HL-60 (cell line): Measurements from ENCODE around the gene CCDC51.

Experiments
- DNase-seq, 2 experiments: peaks; one replicate each; pipeline ENCODE4 v3.0.0-alpha.2; 2010 to 2020; ENCODE audit warnings: low read depth in 1 of 2, low spot score in 1 of 2
- H3K27ac ChIP-seq: fragments of 250-450 bp; sonication (Bioruptor Pico); replicated peaks from 2 replicates; pipeline ENCODE4 v1.5.1; 2020; ENCODE audit warnings: mild to moderate bottlenecking, moderate library complexity
- H3K27me3 ChIP-seq: fragments of 250-450 bp; sonication (Bioruptor Pico); 2 replicates; pipeline ENCODE4 v1.5.1; 2021; ENCODE audit warnings: mild to moderate bottlenecking, moderate library complexity; ENCODE audit not compliant: insufficient read depth, poor library complexity, severe bottlenecking
- H3K4me3 ChIP-seq: replicated peaks from 2 replicates; pipeline ENCODE4 v1.5.1; 2011; ENCODE audit warnings: mild to moderate bottlenecking, control low read depth, low read length; ENCODE audit not compliant: insufficient read depth
- CTCF ChIP-seq: IDR thresholded peaks from one replicate; pipeline ENCODE4 v1.5.1; 2011; ENCODE audit warnings: low read length, control low read depth, inconsistent platforms; ENCODE audit not compliant: insufficient read depth
- GABPA ChIP-seq: IDR thresholded peaks from 2 replicates; pipeline ENCODE4 v1.6.1; 2012; ENCODE audit warnings: low read depth
- POLR2AphosphoS5 ChIP-seq: IDR thresholded peaks from 2 replicates; pipeline ENCODE4 v1.6.1; 2012; ENCODE audit warnings: low read depth
- REST ChIP-seq: IDR thresholded peaks from 2 replicates; pipeline ENCODE4 v1.6.1; 2012; ENCODE audit warnings: low read depth; ENCODE audit not compliant: insufficient replicate concordance
- SPI1 ChIP-seq: IDR thresholded peaks from 2 replicates; pipeline ENCODE4 v1.6.1; 2012; ENCODE audit warnings: low read depth, mild to moderate bottlenecking, borderline replicate concordance

CCDC51 gene

GRCh38 chr3:48406443-48407431 is 33.2 kb downstream of the CCDC51 start:
- H3K4me3 ChIP-seq: no peak overlapping the region
- no peak for DNase-seq
- no peak for TF ChIP-seq CTCF
- TF ChIP-seq REST: no peak
- no peak for TF ChIP-seq GABPA
- no peak for TF ChIP-seq SPI1
- no peak for TF ChIP-seq POLR2AphosphoS5
- H3K27me3 ChIP-seq: no peaks in the 10 kb centered on the region
- no peak overlapping the region for H3K27ac ChIP-seq

GRCh38 chr3:48405971-48406370 is 33.9 kb downstream of the CCDC51 start:
- DNase-seq: no peak
- no peak overlapping the region for H3K4me3 ChIP-seq
- H3K27ac ChIP-seq: no peak overlapping the region
- TF ChIP-seq CTCF (no peak), GABPA (no peak), SPI1 (no peak), POLR2AphosphoS5 (no peak), REST (no peak)
- H3K27me3 ChIP-seq: no peaks in the 10 kb centered on the region

- H3K27ac ChIP-seq: no peak overlapping the region
- no peak for DNase-seq
- TF ChIP-seq REST (no peak), GABPA (no peak), POLR2AphosphoS5 (no peak), SPI1 (no peak), CTCF (no peak)
- H3K27me3 ChIP-seq: no peaks in the 10 kb centered on the region
- no peak overlapping the region for H3K4me3 ChIP-seq
These were observed 34.5 kb downstream of the CCDC51 start for GRCh38 chr3:48405343-48405881.
